ENCODE data around the gene PRDX5.

PRDX5 gene

DNA sequence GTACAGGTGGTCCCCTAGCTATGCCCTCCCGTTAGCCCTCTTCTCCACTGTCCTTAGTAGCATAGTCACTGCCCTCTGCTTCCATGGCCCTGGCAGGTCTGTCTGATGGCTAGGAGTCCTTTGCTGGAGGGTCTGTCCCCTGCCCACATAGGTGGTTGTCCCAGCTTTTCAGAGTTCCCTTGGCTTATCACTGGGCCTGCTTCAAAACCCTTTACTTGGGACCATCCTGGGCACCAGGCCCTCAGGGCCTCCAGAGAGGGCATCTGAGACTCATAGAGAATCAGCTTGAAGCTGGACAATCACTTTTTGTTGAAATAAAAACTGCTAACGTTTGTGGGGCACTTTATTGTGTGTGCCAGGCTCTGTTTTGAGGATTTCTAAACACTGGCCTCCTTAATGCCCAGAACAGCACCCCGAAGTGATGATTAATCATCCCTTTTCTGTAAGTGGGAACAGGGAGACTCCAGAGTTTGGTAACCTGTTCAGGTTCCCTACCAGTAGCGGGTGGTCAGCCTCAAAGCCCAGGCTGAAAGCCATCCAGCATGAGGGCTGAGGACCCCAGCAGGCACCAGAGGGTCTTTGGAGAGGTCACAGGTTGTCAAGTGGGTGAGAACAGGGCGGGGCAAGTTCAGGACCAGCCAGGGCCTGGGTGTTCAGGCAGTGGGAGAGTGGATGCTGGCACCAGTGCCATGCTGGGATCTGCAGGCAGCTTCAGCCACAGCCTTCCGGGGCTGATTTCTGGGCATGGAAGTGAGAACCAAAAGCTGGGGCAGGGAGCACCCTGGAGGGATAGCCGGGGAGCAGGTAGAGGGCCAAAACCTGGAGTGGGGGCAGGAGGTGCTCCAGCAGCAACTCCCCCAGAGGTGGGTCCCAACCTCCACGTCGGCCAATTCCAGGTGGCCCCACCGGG lies 27.3 kb upstream of the PRDX5 start:
- DNase-seq, result no peak

GRCh38 chr11:64291262-64291751 lies 26.6 kb upstream of the PRDX5 start, which contains the start of gene KCNK4:
TSS of gene KCNK4 (plus strand) at chr11:64291302. CDS start at chr11:64293019, 1,717 bp downstream.
- DNase-seq, result no peak

DNA sequence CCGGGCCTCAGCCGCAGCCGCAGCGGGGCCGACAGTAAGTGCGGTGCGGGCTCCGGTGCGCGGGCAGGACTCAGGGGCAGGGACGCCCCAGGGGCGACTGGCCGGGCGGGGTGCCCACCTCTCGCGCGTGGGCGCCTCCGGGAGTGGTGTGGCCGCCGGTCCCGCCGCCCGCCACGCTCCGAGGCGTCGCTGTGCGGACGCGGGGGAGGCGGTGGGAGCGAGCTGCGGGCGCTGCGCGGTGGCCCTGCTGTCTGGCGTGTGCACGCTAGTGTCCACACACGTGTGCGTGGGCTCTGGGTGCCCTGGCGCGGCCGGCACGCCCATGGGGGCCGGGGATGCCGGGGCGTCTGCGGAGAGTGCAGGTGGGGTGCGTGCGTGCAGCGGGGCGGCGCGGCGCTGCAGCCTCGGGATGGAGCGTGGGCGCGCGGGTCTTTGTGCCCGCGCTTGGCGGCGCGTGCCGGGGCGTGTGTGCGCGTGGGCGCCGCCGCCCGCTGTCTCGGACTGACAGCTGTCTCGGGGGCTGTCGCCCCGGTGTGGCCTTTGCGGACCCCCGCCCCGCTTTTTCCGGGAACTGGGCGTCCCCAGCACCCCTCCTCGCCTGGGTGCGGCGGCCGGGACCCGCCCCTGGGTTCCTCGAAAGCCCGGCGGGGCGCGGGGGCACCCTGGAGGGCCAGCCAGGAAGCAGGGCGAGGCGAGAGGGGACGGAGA lies 26.0 kb upstream of the PRDX5 start:
- peak; percentile 39 for DNase-seq

DNA sequence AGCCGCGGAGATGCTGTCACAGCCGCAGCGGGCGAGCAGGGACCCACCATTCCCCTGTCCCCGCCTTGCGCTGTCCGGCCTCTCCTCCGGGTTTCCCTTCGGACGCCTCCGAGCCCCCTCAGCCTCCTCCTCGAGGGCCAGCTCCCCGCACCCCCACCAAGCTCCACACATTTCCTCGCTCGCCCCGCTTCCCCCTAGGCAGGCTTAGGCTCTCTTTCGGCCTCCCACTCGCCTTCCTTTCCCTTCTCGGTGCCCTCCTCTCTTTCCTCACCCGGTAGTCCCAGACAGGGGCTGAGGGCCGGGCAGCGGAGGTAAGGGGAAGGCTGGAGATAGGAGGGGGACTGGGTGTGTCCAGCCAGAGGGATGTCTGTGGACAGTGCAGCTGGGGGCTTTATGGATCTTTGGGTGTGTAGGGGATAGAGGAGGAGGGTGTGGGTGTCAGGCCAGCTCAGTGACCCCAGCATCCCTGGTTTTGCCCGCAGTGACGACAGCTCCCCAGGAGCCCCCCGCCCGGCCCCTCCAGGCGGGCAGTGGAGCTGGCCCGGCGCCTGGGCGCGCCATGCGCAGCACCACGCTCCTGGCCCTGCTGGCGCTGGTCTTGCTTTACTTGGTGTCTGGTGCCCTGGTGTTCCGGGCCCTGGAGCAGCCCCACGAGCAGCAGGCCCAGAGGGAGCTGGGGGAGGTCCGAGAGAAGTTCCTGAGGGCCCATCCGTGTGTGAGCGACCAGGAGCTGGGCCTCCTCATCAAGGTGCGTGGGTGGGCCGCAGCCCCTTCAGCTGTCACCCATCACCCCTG lies 25.3 kb upstream of the PRDX5 start:
- no peak for DNase-seq

- no peak for DNase-seq
Observed at GRCh38 chr11:64294774-64295173, 23.1 kb upstream of the PRDX5 start.

DNA sequence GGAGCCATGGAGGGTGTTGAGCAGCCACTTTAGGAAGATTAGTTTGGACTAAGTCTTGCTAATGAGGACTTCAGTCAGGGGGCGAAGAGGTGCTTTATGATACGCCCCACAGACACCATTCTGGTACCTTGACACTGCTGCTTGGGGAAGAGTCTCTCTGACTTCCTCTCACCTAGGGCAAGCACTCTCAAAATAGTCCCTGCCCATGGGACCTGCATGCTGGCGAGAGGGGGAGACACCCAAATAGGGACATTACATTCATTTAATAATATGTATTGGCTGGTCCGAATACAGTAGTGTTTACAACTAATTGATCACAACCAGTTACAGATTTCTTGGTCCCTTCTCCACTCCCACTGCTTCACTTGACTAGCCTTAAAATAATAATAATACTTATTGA lies 22.2 kb upstream of the PRDX5 start:
- DNase-seq, result no peak

GRCh38 chr11:64296236-64296635 lies 21.7 kb upstream of the PRDX5 start:
- no peak for DNase-seq

DNA sequence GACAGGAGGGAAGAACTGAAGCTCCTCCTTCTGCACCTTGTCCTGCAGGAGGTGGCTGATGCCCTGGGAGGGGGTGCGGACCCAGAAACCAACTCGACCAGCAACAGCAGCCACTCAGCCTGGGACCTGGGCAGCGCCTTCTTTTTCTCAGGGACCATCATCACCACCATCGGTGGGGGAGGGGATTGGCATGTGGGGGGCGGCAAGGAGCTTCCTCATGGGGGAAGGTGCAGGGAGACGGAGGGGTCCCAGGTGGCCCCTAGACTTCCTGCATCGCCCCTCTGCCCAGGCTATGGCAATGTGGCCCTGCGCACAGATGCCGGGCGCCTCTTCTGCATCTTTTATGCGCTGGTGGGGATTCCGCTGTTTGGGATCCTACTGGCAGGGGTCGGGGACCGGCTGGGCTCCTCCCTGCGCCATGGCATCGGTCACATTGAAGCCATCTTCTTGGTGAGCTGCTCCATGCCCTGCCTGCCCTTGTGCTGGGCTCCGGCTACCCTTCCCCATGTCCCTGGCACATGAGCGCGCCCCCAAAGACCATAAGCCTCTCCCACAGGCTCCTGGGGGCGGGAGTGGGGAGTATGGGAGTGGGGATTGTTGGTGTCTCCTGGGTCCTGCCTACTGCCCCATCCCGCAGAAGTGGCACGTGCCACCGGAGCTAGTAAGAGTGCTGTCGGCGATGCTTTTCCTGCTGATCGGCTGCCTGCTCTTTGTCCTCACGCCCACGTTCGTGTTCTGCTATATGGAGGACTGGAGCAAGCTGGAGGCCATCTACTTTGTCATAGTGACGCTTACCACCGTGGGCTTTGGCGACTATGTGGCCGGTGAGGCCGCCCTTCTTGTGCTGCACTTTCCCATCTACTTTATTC lies 20.9 kb upstream of the PRDX5 start:
- DNase-seq, result no peak

GRCh38 chr11:64297699-64298358 lies 20.1 kb upstream of the PRDX5 start:
- DNase-seq, result no peak

DNA sequence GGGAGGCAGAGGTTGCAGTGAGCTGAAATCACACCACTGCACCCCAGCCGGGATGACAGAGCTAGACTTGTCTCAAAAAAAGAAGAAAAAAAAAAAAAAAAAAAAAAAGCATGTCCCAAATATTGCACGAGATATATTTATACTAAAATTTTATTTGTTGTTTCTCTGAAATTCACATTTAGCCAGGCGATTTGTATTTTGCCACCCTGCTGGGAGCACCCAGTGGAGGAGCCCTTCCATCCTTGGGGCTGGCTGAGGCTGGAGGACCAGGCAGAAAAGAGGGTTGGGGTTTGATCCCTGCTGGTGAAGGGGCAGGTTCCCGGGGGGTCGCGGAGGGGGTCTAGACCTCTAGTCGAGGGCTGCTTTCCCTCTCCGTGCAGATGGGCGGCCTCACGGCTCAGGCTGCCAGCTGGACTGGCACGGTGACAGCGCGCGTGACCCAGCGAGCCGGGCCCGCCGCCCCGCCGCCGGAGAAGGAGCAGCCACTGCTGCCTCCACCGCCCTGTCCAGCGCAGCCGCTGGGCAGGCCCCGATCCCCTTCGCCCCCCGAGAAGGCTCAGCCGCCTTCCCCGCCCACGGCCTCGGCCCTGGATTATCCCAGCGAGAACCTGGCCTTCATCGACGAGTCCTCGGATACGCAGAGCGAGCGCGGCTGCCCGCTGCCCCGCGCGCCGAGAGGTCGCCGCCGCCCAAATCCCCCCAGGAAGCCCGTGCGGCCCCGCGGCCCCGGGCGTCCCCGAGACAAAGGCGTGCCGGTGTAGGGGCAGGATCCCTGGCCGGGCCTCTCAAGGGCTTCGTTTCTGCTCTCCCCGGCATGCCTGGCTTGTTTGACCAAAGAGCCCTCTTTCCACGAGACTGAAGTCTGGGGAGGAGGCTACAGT lies 18.7 kb upstream of the PRDX5 start:
- DNase-seq, result no peak

- no peak for DNase-seq
Observed at GRCh38 chr11:64299847-64300648, 17.9 kb upstream of the PRDX5 start, which contains the start of gene CATSPERZ. TSS of gene CATSPERZ (plus strand) at chr11:64300358. CDS start at chr11:64300411, 53 bp downstream.

DNA sequence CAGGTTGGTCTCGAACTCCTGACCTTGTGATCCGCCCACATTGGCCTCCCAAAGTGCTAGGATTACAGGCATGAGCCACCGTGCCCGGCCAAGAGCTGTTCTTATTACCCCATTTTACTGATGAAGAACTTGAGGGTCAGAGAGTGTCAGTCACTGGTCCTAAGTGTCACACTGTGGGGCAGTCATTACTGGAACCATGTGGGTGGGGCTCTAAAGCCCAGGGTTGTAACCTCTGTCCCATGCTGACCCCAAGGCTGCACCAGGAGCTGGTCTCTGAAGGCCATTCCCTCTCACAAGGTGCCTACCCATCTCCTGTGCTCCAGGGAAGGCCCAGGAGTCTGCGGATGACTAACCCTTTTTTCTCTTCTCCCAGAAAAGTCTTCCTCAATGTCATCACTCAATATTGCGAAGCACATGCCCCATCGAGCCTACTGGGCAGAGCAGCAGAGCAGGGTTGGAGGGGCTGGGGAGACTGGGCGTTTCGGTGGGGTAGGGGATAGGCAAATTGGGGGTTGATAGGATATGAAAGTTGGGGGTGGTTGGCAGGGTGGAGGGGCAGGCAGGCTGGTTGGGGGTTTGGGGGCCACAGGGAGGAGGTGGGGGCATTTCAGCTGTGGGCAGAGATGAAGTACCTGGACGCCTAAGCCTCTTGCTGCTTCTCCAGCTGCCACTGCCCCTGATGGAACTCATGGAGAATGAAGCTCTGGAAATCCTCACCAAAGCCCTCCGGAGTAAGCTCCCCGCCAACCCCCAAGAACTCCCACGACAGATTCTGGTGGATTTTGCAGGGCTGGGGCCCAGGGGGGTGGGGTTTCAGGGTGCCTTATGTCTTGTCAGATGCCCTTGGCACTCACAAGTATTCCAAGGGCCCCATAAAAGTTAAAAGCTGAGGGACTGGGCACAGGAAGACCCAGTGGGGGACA lies 14.6 kb upstream of the PRDX5 start:
- no peak for DNase-seq

DNA sequence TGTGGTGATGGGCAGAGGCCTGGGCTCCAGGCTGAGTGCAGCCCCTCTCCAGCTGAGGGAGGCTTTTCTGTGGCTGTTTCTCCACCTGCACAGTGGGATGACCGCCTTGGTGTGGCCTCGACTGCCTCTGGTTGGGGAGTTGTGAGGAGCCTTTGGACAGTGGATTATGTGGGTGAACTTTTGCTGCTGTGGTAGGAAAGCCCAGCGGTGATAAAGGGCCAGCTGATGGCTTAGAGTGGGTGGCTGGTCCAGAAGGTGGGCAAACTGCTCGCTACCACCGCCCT lies 13.9 kb upstream of the PRDX5 start:
- DNase-seq, result no peak

GRCh38 chr11:64304316-64305072 lies 13.4 kb upstream of the PRDX5 start:
- DNase-seq, result peak; percentile 94

DNA sequence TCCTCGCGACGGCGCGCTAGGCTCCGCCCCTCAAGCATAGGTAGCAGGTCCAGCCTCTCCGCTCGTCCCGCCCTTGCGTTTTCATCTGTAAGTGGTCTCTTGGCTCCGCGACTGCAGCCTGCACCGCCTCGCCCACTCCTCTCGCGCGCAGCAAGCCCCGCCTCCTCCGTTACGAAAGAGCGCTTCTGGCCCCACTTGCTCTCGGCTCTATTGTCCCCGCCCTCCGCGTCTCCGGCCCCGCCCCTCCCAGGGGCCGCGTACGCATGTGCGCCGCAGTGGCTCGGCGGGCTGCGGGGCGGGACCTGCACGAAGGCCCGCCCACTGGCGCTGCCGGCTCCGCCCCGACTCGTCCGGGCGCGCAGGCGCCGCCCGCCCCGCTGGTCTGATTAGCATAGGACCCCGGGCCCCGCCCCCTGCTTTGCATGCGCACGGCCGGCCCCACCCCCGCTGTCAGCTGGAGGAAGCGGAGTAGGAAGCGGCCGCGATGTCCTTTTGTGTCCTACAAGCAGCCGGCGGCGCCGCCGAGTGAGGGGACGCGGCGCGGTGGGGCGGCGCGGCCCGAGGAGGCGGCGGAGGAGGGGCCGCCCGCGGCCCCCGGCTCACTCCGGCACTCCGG lies 12.7 kb upstream of the PRDX5 start, which contains the start of gene ESRRA:
TSS of gene ESRRA (plus strand) at position 450 of the 616 bp plus-strand sequence. CDS start 1,656 bp downstream, outside the sequence.
- DNase-seq, result peak; percentile 100

DNA sequence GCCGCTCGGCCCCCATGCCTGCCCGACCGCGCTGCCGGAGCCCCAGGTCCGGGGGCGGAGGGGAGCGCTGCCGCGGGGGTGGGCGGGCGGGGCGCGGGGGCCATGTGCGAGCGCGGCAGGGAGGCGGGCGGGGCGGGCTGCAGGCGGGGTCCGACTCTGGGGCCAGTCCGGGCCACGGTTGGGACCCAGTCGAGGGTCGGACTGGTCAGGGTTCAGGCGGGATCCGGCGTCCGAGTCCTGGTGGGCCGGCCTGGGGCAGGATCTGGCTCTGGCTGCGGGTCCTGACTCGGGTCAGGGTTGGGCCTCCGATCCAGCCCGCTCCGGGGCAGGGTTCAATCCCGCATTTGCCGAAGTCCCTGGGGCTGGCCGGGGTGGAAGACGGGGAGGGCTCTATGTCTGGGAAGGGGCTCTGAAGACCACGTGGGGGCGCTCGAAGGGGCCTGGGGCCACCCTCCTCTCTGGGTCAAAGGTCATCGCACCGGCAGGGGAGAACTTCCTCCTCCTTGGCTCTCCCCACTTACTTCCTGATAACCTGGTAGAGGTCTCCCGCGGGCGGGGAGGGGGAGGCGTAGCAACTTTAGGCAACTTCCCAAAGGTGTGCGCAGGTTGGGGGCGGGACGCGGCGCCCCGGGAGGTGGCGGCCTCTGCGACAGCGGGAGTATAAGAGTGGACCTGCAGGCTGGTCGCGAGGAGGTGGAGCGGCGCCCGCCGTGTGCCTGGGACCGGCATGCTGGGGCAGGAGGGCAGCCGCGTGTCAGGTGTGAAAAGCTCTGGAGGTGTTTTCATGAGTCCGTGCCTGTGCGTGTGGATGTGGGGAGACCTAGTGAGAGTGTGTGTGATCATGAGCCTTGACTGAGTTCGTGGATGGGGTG lies 12.0 kb upstream of the PRDX5 start:
- DNase-seq, result peak; percentile 73

Measured in activated naive CD4-positive, alpha-beta T cell treated with anti-CD3 and anti-CD28 coated beads, Interleukin-2, amount 50 U/mL, for 16 hours (primary cell).